KOPT-K1 (cell line): ENCODE measurements around the gene KIF25.
"Not testable (repeated sequence)": the region's sequence is repeated elsewhere in the genome, so short reads cannot be mapped to it uniquely, and the experiment has no call there.

Experiments used
- H3K27ac ChIP-seq: fragments of 200-600 bp; sonication (generic); 2 replicates; pipeline ENCODE4 v1.5.1; 2016; ENCODE audit warnings: antibody characterized with exemption, mild to moderate bottlenecking, low read depth, low read length; ENCODE audit not compliant: poor library complexity, severe bottlenecking
- H3K36me3 ChIP-seq: fragments of 200-600 bp; sonication (generic); 2 replicates; pipeline ENCODE4 v1.5.1; 2017; ENCODE audit warnings: antibody characterized with exemption, mild to moderate bottlenecking, low read length, moderate library complexity; ENCODE audit not compliant: insufficient read depth
- H3K9me3 ChIP-seq: fragments of 200-600 bp; sonication (generic); 2 replicates; pipeline ENCODE4 v1.5.1; 2017; ENCODE audit warnings: antibody characterized with exemption, low read length, mild to moderate bottlenecking; ENCODE audit not compliant: insufficient read depth, poor library complexity, severe bottlenecking

Gene KIF25

DNA sequence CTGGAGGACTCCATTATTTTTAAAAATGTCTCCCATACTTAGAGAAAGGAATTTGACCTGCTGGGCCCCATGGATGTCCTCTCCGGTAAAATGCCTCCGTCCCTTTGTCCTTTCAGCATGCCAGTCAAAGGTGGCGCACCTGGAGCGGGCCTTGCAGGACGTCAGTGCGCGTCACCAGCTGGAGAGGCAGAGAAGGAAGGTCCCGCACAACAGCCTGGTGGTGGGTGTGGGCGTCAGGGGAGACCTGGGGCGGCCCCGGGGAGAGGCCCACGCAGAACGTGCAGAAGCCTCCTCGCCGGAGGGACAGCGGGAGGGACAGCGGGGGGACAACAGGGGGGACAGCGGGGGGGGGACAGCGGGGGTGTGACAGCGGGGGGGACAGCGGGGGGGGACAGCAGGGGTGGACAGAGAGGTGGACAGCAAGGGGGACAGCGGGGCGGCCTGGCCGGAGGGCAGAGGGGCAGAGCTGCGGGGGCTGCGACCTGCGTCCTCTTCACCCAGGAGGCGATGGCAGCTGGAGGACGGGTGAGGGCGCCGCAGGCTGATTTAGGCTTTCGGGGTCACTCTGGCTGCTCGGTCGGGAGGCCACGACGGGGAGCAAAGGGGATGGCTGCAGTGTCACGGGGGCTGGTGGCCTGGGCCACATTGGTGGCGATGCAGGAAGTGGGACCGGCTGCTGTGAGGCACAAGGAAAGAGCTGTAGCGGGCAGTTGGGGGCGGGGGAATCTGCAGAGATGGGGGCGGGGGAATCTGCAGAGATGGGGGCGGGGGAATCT lies 859 bp upstream of the KIF25 start:
- Histone ChIP-seq H3K9me3 (no peaks in the 10 kb centered on the region), H3K36me3 (no peaks in the 10 kb centered on the region), H3K27ac (no peak overlapping the region)

GRCh38 chr6:167998215-167998614 lies 744 bp downstream of the KIF25 start:
- no peaks in the 10 kb centered on the region for H3K36me3 ChIP-seq
- no peaks in the 10 kb centered on the region for H3K9me3 ChIP-seq
- H3K27ac ChIP-seq, result no peak overlapping the region

DNA sequence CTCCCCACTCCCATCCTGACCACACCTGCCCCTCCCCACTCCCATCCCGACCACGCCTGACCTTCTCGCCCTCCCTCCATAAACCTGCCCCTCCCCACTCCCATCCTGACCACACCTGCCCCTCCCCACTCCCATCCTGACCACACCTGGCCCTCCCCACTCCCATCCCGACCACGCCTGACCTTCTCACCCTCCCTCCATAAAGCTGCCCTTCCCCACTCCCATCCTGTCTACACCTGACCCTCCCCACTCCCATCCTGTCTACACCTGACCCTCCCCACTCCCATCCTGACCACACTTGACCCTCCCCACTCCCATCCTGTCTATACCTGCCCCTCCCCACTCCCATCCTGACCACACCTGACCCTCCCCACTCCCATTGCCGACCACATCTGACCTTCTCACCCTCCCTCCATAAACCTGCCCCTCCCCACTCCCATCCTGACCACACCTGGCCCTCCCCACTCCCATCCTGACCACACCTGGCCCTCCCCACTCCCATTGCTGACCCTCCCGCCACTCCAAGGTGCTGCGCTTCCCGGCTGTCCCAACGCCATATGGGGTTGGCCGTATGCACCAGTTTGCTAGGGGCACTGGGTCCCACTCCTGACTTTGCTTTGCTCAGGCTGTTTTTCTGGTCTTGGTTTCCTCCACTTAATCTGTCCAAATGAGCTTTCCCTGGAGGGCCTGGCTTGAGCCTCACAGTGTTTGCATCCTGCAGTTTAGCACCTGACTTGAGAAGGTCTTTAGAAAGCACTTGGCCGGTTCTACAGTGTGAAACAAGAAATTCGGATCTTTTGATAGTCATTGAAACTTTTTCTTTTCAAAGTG lies 2.9 kb downstream of the KIF25 start:
- H3K36me3 ChIP-seq, result no peaks in the 10 kb centered on the region
- H3K27ac ChIP-seq, result no peak overlapping the region
- no peaks in the 10 kb centered on the region for H3K9me3 ChIP-seq

DNA sequence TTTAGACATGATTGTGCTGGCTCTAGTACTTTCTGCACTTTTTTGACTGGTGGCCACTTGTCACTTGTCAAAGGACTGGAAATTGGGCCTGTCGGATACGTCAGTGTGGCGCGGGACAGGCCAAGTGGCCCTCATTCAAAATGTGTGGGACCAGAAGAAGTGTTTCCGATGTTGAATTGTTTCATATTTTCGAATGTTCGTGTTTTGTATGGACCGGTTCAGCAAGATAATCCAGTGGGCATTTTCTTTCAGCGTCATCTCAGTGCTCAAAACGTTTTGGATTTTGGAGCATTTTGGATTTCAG lies 3.5 kb downstream of the KIF25 start:
- H3K9me3 ChIP-seq, result no peaks in the 10 kb centered on the region
- H3K27ac ChIP-seq, result no peak overlapping the region
- H3K36me3 ChIP-seq, result no peaks in the 10 kb centered on the region

GRCh38 chr6:168001514-168001913 lies 4.0 kb downstream of the KIF25 start:
- not testable (repeated sequence) for H3K36me3 ChIP-seq, H3K9me3 ChIP-seq, H3K27ac ChIP-seq

DNA sequence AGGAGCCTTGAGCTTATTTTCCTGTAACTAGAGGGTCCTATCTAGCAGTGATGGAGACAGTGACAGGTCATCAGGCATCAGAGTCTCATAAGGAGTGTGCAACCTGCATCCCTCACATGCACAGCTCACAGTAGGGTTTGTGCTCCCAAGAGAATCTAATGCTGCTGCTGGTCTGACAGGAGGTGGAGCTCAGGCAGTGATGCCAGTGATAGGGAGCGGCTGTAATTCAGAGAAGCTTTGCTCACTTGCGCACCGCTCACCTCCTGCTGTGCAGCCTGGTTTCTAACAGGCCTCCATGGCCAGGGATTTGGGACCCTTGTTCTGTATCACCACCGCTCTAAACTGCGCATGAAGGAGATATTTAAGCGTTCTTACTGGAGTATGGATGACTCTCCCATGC lies 5.3 kb downstream of the KIF25 start:
- Histone ChIP-seq H3K27ac (no peak overlapping the region), H3K9me3 (no peaks in the 10 kb centered on the region), H3K36me3 (no peaks in the 10 kb centered on the region)

DNA sequence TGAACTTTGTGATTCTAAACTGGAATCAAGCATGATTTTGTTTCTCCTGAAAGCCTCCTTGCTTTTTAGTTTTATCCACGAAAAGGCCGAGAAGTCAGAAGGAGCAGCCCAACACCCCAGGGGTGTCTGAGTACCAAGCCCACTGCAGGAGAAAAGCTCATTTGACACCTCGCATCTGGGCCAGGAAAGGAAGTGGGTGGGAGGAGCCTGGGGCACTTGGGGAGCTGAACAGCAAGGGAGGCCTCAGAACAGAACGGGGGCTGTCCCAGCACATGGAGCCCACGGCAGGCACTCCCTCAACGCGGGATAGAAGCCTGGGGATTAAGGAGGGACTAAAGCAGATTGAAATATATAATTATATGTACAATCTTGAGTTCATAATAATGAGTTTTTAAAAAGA lies 6.6 kb downstream of the KIF25 start:
- H3K9me3 ChIP-seq, result no peaks in the 10 kb centered on the region
- H3K36me3 ChIP-seq, result no peaks in the 10 kb centered on the region
- H3K27ac ChIP-seq, result no peak overlapping the region

DNA sequence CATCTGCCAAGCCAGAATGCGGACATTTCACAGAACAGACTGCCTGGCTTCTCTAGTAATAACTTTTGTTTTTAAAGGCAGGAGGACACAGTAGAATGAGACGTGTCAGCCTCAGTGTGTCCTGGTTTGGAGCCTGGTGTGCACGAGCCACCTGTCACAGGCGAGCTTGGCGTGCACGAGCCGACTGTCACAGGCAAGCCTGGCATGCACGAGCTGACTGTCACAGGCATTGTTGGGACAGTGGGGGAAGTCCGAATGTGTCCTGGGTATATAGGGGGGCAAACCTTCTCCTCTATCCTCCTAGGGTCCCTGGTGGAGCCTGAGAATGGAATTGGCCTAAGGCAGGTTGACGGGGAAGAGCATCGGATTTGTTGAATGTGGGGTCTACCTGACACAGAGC lies 7.5 kb downstream of the KIF25 start:
- no peak overlapping the region for H3K27ac ChIP-seq
- H3K9me3 ChIP-seq, result no peaks in the 10 kb centered on the region
- no peaks in the 10 kb centered on the region for H3K36me3 ChIP-seq

DNA sequence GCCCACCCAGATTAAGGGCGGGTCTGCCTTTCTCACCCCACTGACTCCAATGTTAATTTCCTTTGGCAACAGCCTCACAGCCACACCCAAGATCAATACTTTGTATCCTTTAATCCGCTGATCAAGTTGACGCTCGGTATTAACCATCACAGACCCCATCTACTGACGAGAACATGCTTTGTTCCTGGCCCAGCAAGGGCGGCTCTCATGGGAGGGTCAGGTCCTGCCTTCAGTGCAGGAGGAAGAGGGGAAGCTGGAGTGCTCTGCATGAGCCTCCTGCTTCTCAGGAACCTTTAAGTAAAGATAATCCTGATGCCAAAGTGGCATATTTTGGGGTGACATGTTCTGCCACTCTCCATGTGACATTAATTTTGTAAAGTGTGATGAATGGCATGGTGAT lies 8.3 kb downstream of the KIF25 start:
- peaks cover 3% of the 10 kb centered on the region for H3K9me3 ChIP-seq

GRCh38 chr6:168007592-168008338 lies 10.3 kb downstream of the KIF25 start:
- H3K36me3 ChIP-seq, result no peaks in the 10 kb centered on the region
- peaks cover 21% of the 10 kb centered on the region for H3K9me3 ChIP-seq
- no peak overlapping the region for H3K27ac ChIP-seq

More for the DNA sequence above, 8.3 kb downstream of the KIF25 start:
- Histone ChIP-seq H3K36me3 (no peaks in the 10 kb centered on the region), H3K27ac (no peak overlapping the region)

DNA sequence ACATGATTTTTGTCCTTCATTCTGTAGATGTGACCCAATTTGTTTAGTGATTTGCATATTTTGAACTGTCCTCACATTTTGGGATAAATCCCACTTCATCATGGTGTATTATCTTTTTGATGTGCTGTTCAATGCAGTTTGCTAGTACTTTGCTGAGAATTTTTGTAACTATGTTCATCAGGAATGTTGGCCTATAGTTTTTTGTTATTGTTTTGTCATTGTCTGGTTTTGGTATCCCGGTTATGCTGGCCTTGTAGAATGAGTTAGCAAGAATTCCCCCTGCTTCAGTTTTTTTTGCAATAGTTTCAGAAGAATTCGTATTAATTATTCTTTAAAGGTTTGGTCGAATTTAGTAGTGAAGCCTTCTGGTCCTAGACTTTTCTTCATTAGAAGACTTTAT lies 11.9 kb downstream of the KIF25 start:
- Histone ChIP-seq H3K27ac (no peak overlapping the region), H3K9me3 (peaks cover 31% of the 10 kb centered on the region), H3K36me3 (no peaks in the 10 kb centered on the region)

- H3K36me3 ChIP-seq, result no peaks in the 10 kb centered on the region
- H3K27ac ChIP-seq, result no peak overlapping the region
- peaks cover 38% of the 10 kb centered on the region for H3K9me3 ChIP-seq
Observed at GRCh38 chr6:168011291-168011690, 13.8 kb downstream of the KIF25 start.

GRCh38 chr6:168012431-168013249 lies 15.2 kb downstream of the KIF25 start:
- no peaks in the 10 kb centered on the region for H3K36me3 ChIP-seq
- H3K27ac ChIP-seq, result no peak overlapping the region
- peaks cover 38% of the 10 kb centered on the region for H3K9me3 ChIP-seq

DNA sequence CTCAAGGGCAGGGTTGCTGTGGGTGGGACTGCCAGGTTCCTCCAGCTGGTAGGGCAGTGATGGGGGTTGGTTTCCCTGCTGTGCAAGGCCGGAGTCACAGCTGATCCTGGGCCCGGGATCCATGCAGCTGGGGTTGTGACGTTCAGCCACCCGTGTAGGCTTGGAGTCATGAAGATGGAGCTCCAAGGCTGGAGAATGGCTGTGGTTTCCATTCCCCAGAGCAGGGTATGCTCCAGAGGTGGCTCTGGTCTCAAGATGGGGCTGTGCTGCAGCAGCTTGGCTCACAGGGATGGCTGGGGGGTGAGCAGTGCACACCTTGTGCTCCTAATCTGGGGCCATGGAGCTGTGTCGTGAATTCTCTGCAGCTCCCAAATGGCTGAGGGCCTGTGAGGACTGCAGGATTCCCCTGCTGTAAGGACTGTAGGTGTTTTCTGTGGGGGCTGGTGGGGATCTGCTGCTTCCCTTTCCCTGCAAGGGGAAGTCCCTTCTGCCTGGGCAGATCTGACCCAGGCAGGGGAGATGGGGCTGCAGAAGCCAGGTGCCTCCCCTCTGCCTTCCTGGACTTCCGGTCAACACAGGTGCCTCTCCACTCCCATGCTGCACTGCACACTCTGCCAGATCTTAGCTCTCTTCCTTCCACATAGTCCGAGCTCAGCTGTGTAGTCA lies 15.9 kb downstream of the KIF25 start:
- peaks cover 38% of the 10 kb centered on the region for H3K9me3 ChIP-seq
- H3K36me3 ChIP-seq, result no peaks in the 10 kb centered on the region
- no peak overlapping the region for H3K27ac ChIP-seq
